HG02943 (cell line): ENCODE results near the gene IGFBP2.
"Not testable (repeated sequence)": the region's sequence is repeated elsewhere in the genome, so short reads cannot be mapped to it uniquely, and the experiment has no call there.

Experiments
- ATAC-seq: cut with Tn5 transposase; IDR thresholded peaks from one replicate; pipeline ENCODE4 v1.9.1; 2021; ENCODE audit warnings: mild to moderate bottlenecking, low read depth, moderate library complexity; ENCODE audit not compliant: unreplicated experiment

IGFBP2 gene

GRCh38 chr2:216632952-216633615, at the start of gene IGFBP2:
Gene IGFBP2 (plus strand): TSS chr2:216633420. CDS start chr2:216633524, 104 bp downstream.
- no peak for ATAC-seq

GRCh38 chr2:216583606-216584005, 49.6 kb upstream of the IGFBP2 start:
- no peak for ATAC-seq

- no peak for ATAC-seq
Observed at GRCh38 chr2:216584112-216584511, 49.1 kb upstream of the IGFBP2 start.

- no peak for ATAC-seq
Observed at GRCh38 chr2:216585441-216585840, 47.8 kb upstream of the IGFBP2 start.

GRCh38 chr2:216588861-216589710, 44.1 kb upstream of the IGFBP2 start:
- ATAC-seq, result no peak

- no peak for ATAC-seq
Observed at GRCh38 chr2:216589791-216590190, 43.4 kb upstream of the IGFBP2 start.

- no peak for ATAC-seq
Observed at GRCh38 chr2:216590780-216591179, 42.4 kb upstream of the IGFBP2 start.

- ATAC-seq, result no peak
Observed at GRCh38 chr2:216591480-216591879, 41.7 kb upstream of the IGFBP2 start.

- no peak for ATAC-seq
Observed at GRCh38 chr2:216594081-216594480, 39.1 kb upstream of the IGFBP2 start.

GRCh38 chr2:216596236-216596979, 36.8 kb upstream of the IGFBP2 start:
- ATAC-seq, result no peak

- no peak for ATAC-seq
Observed at GRCh38 chr2:216596980-216597509, 36.2 kb upstream of the IGFBP2 start.

GRCh38 chr2:216597825-216598224, 35.4 kb upstream of the IGFBP2 start:
- ATAC-seq, result not testable (repeated sequence)

GRCh38 chr2:216601632-216602409, 31.4 kb upstream of the IGFBP2 start:
- ATAC-seq, result no peak

- no peak for ATAC-seq
Observed at GRCh38 chr2:216603010-216603883, 30.0 kb upstream of the IGFBP2 start.

GRCh38 chr2:216603884-216604245, 29.4 kb upstream of the IGFBP2 start:
- ATAC-seq, result no peak

GRCh38 chr2:216604458-216604857, 28.8 kb upstream of the IGFBP2 start:
- no peak for ATAC-seq

- peak; percentile 90 for ATAC-seq
Observed at GRCh38 chr2:216606551-216607276, 26.5 kb upstream of the IGFBP2 start.

GRCh38 chr2:216607277-216607560, 26.0 kb upstream of the IGFBP2 start:
- ATAC-seq, result no peak

- ATAC-seq, result no peak
Observed at GRCh38 chr2:216608525-216608924, 24.7 kb upstream of the IGFBP2 start.
